ENCODE data around the gene DEPDC5.

Gene DEPDC5

DNA sequence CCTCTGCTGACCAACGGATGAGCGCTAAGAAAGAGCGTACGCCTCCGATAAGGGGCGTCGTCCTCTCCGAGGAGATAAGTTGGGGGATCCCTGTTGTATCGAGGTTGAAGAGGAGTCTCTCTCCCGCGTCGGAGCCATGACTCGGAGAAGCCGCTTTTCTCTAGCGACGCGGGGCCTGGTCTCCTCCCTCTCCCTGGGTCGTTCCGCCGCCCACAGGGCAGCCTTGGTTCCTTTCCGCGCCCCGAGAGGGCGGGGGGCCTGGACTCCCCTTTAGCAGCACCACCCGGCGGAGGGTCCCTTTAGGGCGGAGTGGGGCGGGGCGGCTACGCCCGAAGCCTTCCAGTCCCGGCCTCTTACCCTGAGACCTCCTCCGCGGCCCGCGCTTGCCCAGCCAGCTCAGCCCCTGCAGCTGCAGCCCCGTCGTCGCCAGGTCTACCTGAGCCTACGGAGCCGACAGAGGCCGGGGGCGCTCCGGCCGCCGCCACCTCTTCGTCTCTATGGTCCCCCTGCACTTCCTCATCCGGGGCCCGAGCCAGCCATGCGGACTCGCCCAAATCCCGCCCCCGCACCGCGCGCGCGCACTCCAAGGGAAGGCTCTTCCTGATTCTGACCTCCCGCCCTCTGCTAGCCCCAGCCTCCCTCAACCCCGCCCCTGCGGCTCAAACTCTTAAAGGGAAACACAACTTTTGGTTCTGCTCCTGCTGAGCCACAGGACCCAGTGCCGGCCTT lies 4.0 kb upstream of the DEPDC5 start, which contains the start of gene PRR14L:
PRR14L (minus strand) TSS at position 497 of the 729 bp plus-strand sequence. CDS start 11,272 bp downstream, outside the sequence.
- H3K4me3 ChIP-seq (replicated peaks; ENCODE audit: low read depth, low read length): peak within 1 kb of the TSS; percentile 95
- TF ChIP-seq, protein P1, sequence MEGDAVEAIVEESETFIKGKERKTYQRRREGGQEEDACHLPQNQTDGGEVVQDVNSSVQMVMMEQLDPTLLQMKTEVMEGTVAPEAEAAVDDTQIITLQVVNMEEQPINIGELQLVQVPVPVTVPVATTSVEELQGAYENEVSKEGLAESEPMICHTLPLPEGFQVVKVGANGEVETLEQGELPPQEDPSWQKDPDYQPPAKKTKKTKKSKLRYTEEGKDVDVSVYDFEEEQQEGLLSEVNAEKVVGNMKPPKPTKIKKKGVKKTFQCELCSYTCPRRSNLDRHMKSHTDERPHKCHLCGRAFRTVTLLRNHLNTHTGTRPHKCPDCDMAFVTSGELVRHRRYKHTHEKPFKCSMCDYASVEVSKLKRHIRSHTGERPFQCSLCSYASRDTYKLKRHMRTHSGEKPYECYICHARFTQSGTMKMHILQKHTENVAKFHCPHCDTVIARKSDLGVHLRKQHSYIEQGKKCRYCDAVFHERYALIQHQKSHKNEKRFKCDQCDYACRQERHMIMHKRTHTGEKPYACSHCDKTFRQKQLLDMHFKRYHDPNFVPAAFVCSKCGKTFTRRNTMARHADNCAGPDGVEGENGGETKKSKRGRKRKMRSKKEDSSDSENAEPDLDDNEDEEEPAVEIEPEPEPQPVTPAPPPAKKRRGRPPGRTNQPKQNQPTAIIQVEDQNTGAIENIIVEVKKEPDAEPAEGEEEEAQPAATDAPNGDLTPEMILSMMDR (IDR thresholded peaks at IDR 0.05; ENCODE audit: insufficient read depth, low read length, poor library complexity, severe bottlenecking): peak; percentile 3
- DNase-seq (ENCODE audit: extremely low read depth, insufficient read length): peak; percentile 98

DNA sequence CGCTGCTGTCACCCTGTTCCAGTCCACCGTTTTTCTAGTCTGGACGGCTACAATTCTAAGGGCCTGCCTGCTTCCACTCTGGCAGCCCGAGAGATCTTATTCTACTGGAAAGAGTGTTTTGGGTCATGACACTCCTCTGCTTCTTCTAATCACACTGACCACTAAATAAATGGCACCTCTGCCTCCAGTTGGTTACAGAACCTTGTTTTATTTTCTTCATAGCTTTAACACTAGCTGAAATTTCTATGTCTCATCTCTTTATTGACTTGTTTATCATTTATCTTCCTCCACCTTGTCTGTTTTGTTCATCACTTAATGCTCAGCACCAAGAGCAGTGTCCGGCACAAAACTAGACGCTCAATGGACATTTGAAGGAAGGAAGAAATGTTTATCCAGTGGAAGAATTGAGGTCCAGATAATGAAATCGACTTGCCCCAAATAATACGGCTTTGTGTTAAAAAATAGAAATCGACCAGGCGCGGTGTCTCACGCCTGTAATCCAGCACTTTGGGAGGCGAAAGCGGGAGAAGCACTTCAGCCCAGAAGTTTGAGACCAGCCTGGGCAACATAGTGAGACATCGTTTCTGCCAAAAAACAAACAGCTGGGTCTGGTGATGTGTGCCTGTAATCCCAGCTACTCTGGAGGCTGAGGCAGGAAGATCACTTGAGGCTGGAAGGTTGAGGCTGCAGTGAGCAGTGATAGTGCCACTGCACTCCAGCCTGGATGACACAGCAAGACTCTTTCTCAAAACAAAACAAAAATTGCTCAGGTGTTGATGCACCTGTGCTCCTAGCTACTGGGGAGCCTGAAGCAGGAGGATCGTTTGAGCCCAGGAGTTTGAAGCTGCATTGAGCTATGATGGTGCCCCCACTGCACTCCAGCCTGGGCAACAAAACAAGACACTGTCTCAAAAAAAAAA lies 3.2 kb upstream of the DEPDC5 start:
- TF ChIP-seq, protein P1 (IDR thresholded peaks at IDR 0.05; ENCODE audit: insufficient read depth, low read length, poor library complexity, severe bottlenecking): no peak
- Histone ChIP-seq H3K27me3 (replicated peaks; ENCODE audit: control insufficient read depth, insufficient read depth, low read length) (no peaks in the 10 kb centered on the region), H3K36me3 (ENCODE audit: control insufficient read depth, insufficient read depth, low read length) (no peaks in the 10 kb centered on the region), H3K4me3 (replicated peaks; ENCODE audit: low read depth, low read length) (peak overlapping the region; percentile 31)
- no peak for DNase-seq (ENCODE audit: extremely low read depth, insufficient read length)

More for the DNA sequence above, 4.0 kb upstream of the DEPDC5 start, which contains the start of gene PRR14L:
- Histone ChIP-seq H3K36me3 (ENCODE audit: control insufficient read depth, insufficient read depth, low read length) (no peaks in the 10 kb centered on the region; the same call in 1 of the 2 replicates), H3K27me3 (replicated peaks; ENCODE audit: control insufficient read depth, insufficient read depth, low read length) (no peaks in the 10 kb centered on the region)

DNA sequence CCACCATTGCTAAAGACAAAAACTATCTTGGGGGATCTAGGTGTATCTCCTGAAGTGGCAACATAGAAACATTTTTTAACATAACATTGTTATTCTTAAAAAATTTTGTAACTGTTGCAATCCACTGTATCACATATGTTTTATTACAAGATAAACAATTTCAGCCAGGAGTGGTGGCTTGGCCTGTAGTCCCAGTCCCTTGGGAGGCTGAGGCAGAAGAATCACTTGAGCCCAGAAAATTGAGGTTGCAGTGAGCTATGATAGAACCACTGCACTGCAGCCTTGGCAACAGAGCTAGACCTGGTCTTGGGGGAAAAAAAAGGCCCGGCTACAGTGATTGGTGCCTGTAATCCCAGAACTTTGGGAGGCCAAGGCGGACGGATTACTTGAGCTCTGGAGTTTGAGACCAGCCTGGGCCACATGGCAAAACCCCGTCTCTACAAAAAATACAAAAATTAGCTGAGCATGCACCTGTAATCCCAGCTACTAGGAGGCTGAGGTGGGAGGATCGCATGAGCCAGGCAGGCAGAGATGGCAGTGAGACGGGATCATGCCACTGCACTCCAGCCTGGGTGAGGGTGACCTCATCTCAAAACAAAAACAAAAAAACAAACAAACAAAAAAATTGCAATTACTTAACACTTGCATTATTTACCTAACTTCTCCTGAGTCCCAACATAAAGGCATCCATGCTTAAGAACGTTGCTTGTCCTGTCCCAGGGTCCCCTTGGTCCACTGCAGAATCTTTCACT lies 1.5 kb upstream of the DEPDC5 start:
- no peaks in the 10 kb centered on the region for H3K36me3 ChIP-seq (ENCODE audit: control insufficient read depth, insufficient read depth, low read length)
- no peak for DNase-seq (ENCODE audit: extremely low read depth, insufficient read length)
- no peak overlapping the region for H3K4me3 ChIP-seq (replicated peaks; ENCODE audit: low read depth, low read length)
- TF ChIP-seq, protein P1 (IDR thresholded peaks at IDR 0.05; ENCODE audit: insufficient read depth, low read length, poor library complexity, severe bottlenecking): no peak
- no peaks in the 10 kb centered on the region for H3K27me3 ChIP-seq (replicated peaks; ENCODE audit: control insufficient read depth, insufficient read depth, low read length)

DNA sequence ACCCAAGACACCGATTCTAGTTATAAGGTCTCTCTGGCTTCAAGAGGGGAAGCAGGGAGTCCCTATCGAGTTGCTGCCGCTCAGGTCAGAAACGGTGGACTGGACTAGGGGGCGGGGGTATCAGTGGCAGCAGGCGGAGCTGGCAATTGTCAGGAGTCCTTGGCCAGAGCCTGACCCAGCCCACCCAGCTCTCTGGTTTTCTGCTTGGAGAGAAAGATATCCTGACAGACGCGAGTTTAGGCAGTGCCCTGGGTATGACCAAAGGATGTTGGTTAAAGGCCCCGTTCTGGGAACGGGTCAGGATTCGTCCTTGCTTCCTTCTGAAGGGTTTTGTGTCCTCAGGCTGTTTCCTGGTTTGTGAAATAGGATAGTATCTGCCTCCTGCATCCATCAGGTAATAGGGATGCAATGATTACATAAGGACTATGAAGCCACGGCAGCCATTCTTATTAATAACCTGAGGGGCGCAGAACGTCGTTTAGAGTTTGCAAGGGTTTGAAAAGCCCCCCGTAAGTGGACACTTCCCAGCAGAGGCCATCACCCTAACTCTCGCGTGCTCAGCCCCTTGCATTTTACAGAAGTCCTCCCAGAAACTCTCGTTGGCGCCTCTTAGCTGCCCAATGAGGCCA lies 700 bp upstream of the DEPDC5 start:
- peaks cover 1% of the 10 kb centered on the region for H3K36me3 ChIP-seq (ENCODE audit: control insufficient read depth, insufficient read depth, low read length)
- TF ChIP-seq, protein P1 (IDR thresholded peaks at IDR 0.05; ENCODE audit: insufficient read depth, low read length, poor library complexity, severe bottlenecking): no peak
- H3K4me3 ChIP-seq (replicated peaks; ENCODE audit: low read depth, low read length): peak overlapping the region; percentile 66
- no peaks in the 10 kb centered on the region for H3K27me3 ChIP-seq (replicated peaks; ENCODE audit: control insufficient read depth, insufficient read depth, low read length)
- peak; percentile 47 for DNase-seq (ENCODE audit: extremely low read depth, insufficient read length)

DNA sequence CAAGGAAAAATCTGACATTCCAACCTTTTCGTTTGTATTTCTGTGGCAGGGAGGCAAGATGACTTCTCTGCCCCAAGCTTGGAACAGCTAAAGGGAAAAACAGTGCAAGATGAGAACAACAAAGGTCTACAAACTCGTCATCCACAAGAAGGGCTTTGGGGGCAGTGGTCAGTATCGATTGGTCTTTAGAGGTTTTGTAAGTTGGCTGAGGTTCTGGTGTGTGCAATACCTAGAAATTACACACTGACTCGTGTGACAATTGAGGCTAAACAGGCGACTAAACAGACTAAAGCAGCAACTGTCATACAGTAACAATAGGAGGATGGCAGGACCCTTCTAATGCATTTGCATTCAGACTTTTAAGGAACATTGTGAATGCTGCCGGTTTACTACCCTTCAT lies 994 bp downstream of the DEPDC5 start:
- H3K36me3 ChIP-seq (ENCODE audit: control insufficient read depth, insufficient read depth, low read length): peaks cover 4% of the 10 kb centered on the region
- TF ChIP-seq, protein P1 (IDR thresholded peaks at IDR 0.05; ENCODE audit: insufficient read depth, low read length, poor library complexity, severe bottlenecking): no peak
- no peak for DNase-seq (ENCODE audit: extremely low read depth, insufficient read length)
- H3K4me3 ChIP-seq (replicated peaks; ENCODE audit: low read depth, low read length): peak overlapping the region; percentile 90
- H3K27me3 ChIP-seq (replicated peaks; ENCODE audit: control insufficient read depth, insufficient read depth, low read length): no peaks in the 10 kb centered on the region
